ENCODE data around the gene AP2A2.

Gene AP2A2

GRCh38 chr11:940496-941135, 14.9 kb downstream of the AP2A2 start:
- peak overlapping the region; percentile 53 for H3K9ac ChIP-seq (ENCODE audit: low read depth, low read length, poor library complexity, severe bottlenecking)
- H3K4me1 ChIP-seq (ENCODE audit: insufficient read depth, low read length, poor library complexity, severe bottlenecking), result peaks cover 34% of the 10 kb centered on the region
- peak overlapping the region; percentile 19 for H3K4me3 ChIP-seq (ENCODE audit: low read length, poor library complexity, severe bottlenecking)
- peaks cover 97% of the 10 kb centered on the region for H3K79me2 ChIP-seq (ENCODE audit: insufficient read depth, low read length)
- no peaks in the 10 kb centered on the region for H3K27me3 ChIP-seq (ENCODE audit: insufficient read depth, low read length, poor library complexity, severe bottlenecking)
- H3F3A ChIP-seq (ENCODE audit: low read depth), result no peaks in the 10 kb centered on the region
- peaks cover 63% of the 10 kb centered on the region for H4K20me1 ChIP-seq (ENCODE audit: insufficient read depth, low read length, poor library complexity, severe bottlenecking)
- TF ChIP-seq EZH2phosphoT487 (IDR thresholded peaks at IDR 0.05; ENCODE audit: borderline replicate concordance) (no peak), CTCF (conservative IDR thresholded peaks at IDR 0.05; ENCODE audit: low read length) (no peak)
- no peak overlapping the region for H2AFZ ChIP-seq (ENCODE audit: low read length)
- H3K36me3 ChIP-seq (ENCODE audit: insufficient read depth, low read length), result peaks cover 23% of the 10 kb centered on the region; the same call in 1 of the 2 replicates
- H3K4me2 ChIP-seq (ENCODE audit: low read depth, low read length, poor library complexity, severe bottlenecking), result peak overlapping the region; percentile 52
- no peaks in the 10 kb centered on the region for H3K9me3 ChIP-seq (ENCODE audit: insufficient read depth, low read depth, low read length)
- H3K9me2 ChIP-seq (replicated peaks; ENCODE audit: low read depth, low read length), result no peaks in the 10 kb centered on the region

- H4K20me1 ChIP-seq (ENCODE audit: insufficient read depth, low read length, poor library complexity, severe bottlenecking), result peaks cover 49% of the 10 kb centered on the region
- TF ChIP-seq CTCF (conservative IDR thresholded peaks at IDR 0.05; ENCODE audit: low read length) (no peak), EZH2phosphoT487 (IDR thresholded peaks at IDR 0.05; ENCODE audit: borderline replicate concordance) (no peak)
- H3K4me1 ChIP-seq (ENCODE audit: insufficient read depth, low read length, poor library complexity, severe bottlenecking), result peaks cover 22% of the 10 kb centered on the region
- no peak overlapping the region for H3K9ac ChIP-seq (ENCODE audit: low read depth, low read length, poor library complexity, severe bottlenecking)
- H3K9me3 ChIP-seq (ENCODE audit: insufficient read depth, low read depth, low read length), result no peaks in the 10 kb centered on the region
- H3K27me3 ChIP-seq (ENCODE audit: insufficient read depth, low read length, poor library complexity, severe bottlenecking), result no peaks in the 10 kb centered on the region
- no peaks in the 10 kb centered on the region for H3K9me2 ChIP-seq (replicated peaks; ENCODE audit: low read depth, low read length)
- H3F3A ChIP-seq (ENCODE audit: low read depth), result no peaks in the 10 kb centered on the region
- H2AFZ ChIP-seq (ENCODE audit: low read length), result no peak overlapping the region
- no peak overlapping the region for H3K4me2 ChIP-seq (ENCODE audit: low read depth, low read length, poor library complexity, severe bottlenecking)
- H3K4me3 ChIP-seq (ENCODE audit: low read length, poor library complexity, severe bottlenecking), result no peak overlapping the region
- H3K79me2 ChIP-seq (ENCODE audit: insufficient read depth, low read length), result peaks cover 97% of the 10 kb centered on the region
- peaks cover 34% of the 10 kb centered on the region; the same call in 1 of the 2 replicates for H3K36me3 ChIP-seq (ENCODE audit: insufficient read depth, low read length)
Observed at GRCh38 chr11:942823-943222, 17.2 kb downstream of the AP2A2 start.

- Histone ChIP-seq H3K4me1 (ENCODE audit: insufficient read depth, low read length, poor library complexity, severe bottlenecking) (peaks cover 14% of the 10 kb centered on the region), H3K9me3 (ENCODE audit: insufficient read depth, low read depth, low read length) (0 out of 2 replicates have a peak, but pooled peaks cover 2% of the 10 kb centered on the region), H2AFZ (ENCODE audit: low read length) (no peak overlapping the region), H4K20me1 (ENCODE audit: insufficient read depth, low read length, poor library complexity, severe bottlenecking) (peaks cover 36% of the 10 kb centered on the region), H3K27me3 (ENCODE audit: insufficient read depth, low read length, poor library complexity, severe bottlenecking) (no peaks in the 10 kb centered on the region), H3K4me3 (ENCODE audit: low read length, poor library complexity, severe bottlenecking) (no peak overlapping the region), H3K9ac (ENCODE audit: low read depth, low read length, poor library complexity, severe bottlenecking) (no peak overlapping the region), H3K4me2 (ENCODE audit: low read depth, low read length, poor library complexity, severe bottlenecking) (no peak overlapping the region), H3K9me2 (replicated peaks; ENCODE audit: low read depth, low read length) (no peaks in the 10 kb centered on the region), H3F3A (ENCODE audit: low read depth) (no peaks in the 10 kb centered on the region), H3K36me3 (ENCODE audit: insufficient read depth, low read length) (peaks cover 45% of the 10 kb centered on the region; the same call in 1 of the 2 replicates), H3K79me2 (ENCODE audit: insufficient read depth, low read length) (peaks cover 94% of the 10 kb centered on the region)
- peak; percentile 24; the same call in 1 of the 2 replicates for TF ChIP-seq CTCF (conservative IDR thresholded peaks at IDR 0.05; ENCODE audit: low read length)
- no peak for TF ChIP-seq EZH2phosphoT487 (IDR thresholded peaks at IDR 0.05; ENCODE audit: borderline replicate concordance)
Observed at GRCh38 chr11:944711-945470, 19.2 kb downstream of the AP2A2 start.

Measured in Loucy (cell line).